Testis (tissue), 2 donors: ENCODE measurements around the gene MTFMT.

Experiments
- POLR2A ChIP-seq: fragments of 450-650 bp; IDR thresholded peaks from one replicate; pipeline ENCODE4 v1.6.1; 2017; ENCODE audit warnings: antibody characterized with exemption, mild to moderate bottlenecking, moderate library complexity
- TF ChIP-seq, protein P1 (sequence below), 3 experiments: fragments of 450-650 bp in 2 of 3; fragments of 200-600 bp in 1 of 3; sonication (generic) in 1 of 3; IDR thresholded peaks; one replicate each; pipeline ENCODE4 v1.5.1; 2016 to 2019; ENCODE audit warnings: antibody characterized with exemption in 3 of 3, mild to moderate bottlenecking in 2 of 3, moderate library complexity in 1 of 3

DNA sequence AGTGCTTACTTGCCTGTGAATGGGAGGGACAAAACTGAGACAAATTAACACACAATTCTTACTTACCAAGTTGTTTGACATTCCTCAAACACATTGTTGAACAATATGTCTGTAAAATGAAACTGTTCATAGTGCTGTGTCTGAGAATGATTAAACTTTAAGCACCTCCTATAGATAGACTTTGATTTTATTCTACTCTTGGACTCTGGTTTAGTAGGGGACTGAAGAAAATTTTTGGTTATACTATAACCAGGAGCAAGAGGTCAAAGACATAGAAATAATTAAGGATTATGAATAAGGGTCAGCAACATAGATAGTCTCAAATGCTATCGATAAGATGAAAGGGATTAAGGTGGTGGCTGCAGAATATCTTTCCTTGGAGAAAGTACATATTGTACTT lies 7.9 kb upstream of the MTFMT start:
- TF ChIP-seq, protein P1, sequence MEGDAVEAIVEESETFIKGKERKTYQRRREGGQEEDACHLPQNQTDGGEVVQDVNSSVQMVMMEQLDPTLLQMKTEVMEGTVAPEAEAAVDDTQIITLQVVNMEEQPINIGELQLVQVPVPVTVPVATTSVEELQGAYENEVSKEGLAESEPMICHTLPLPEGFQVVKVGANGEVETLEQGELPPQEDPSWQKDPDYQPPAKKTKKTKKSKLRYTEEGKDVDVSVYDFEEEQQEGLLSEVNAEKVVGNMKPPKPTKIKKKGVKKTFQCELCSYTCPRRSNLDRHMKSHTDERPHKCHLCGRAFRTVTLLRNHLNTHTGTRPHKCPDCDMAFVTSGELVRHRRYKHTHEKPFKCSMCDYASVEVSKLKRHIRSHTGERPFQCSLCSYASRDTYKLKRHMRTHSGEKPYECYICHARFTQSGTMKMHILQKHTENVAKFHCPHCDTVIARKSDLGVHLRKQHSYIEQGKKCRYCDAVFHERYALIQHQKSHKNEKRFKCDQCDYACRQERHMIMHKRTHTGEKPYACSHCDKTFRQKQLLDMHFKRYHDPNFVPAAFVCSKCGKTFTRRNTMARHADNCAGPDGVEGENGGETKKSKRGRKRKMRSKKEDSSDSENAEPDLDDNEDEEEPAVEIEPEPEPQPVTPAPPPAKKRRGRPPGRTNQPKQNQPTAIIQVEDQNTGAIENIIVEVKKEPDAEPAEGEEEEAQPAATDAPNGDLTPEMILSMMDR (IDR thresholded peaks at IDR 0.05): no peak
- no peak for TF ChIP-seq POLR2A
